Measurements from ENCODE around the gene SLC39A12. TPM values are rescaled to one million over a fixed set of nuclear protein-coding genes. Genes with fewer than 3 reads are reported as not detected.

The SLC39A12 gene
- total RNA-seq, 1 donor from 2014 or later: not detected

GRCh38 chr10:18079665-18080295 lies 128.1 kb downstream of the SLC39A12 start:
- no peak for DNase-seq (ENCODE audit: low read depth)
- Histone ChIP-seq H3K4me2 (ENCODE audit: low read length) (no peak overlapping the region), H3K9ac (ENCODE audit: low read length) (no peak overlapping the region), H3K4me1 (ENCODE audit: insufficient read depth, low read length) (no peaks in the 10 kb centered on the region), H3K79me2 (ENCODE audit: insufficient read depth, low read length) (no peaks in the 10 kb centered on the region), H3K27ac (ENCODE audit: low read depth, low read length) (no peak overlapping the region), H3K9me3 (ENCODE audit: insufficient read depth, low read depth, low read length) (no peaks in the 10 kb centered on the region), H3K36me3 (ENCODE audit: insufficient read depth, low read length) (no peaks in the 10 kb centered on the region), H4K20me1 (ENCODE audit: insufficient read depth, low read length) (no peaks in the 10 kb centered on the region), H3K4me3 (ENCODE audit: insufficient read depth, low read depth, low read length) (no peak overlapping the region), H2AFZ (ENCODE audit: low read depth, low read length) (no peak overlapping the region), H3K27me3 (ENCODE audit: insufficient read depth, low read length) (peaks cover 5% of the 10 kb centered on the region)
- FAIRE-seq: no peak
- H3K4me3 Mint-ChIP-seq (ENCODE audit: unreplicated experiment): no peak overlapping the region
- TF ChIP-seq CTCF (IDR thresholded peaks at IDR 0.05; ENCODE audit: insufficient read depth, low read depth, low read length): no peak
- TF ChIP-seq EZH2 (IDR thresholded peaks at IDR 0.05; ENCODE audit: insufficient read depth, low read length): no peak
- H3K9me3 Mint-ChIP-seq (ENCODE audit: unreplicated experiment): no peaks in the 10 kb centered on the region
- H3K4me1 Mint-ChIP-seq (ENCODE audit: low read depth, unreplicated experiment): no peaks in the 10 kb centered on the region
- peaks cover 9% of the 10 kb centered on the region for H3K27me3 Mint-ChIP-seq (ENCODE audit: low read depth, unreplicated experiment)
- H3K36me3 Mint-ChIP-seq (ENCODE audit: low read depth, unreplicated experiment): no peaks in the 10 kb centered on the region
- no peak overlapping the region for H3K27ac Mint-ChIP-seq (ENCODE audit: unreplicated experiment)

GRCh38 chr10:18082381-18082780 lies 130.7 kb downstream of the SLC39A12 start:
- no peaks in the 10 kb centered on the region for H3K79me2 ChIP-seq (ENCODE audit: insufficient read depth, low read length)
- no peaks in the 10 kb centered on the region for H3K9me3 ChIP-seq (ENCODE audit: insufficient read depth, low read depth, low read length)
- H3K27ac ChIP-seq (ENCODE audit: low read depth, low read length): no peak overlapping the region
- H3K4me2 ChIP-seq (ENCODE audit: low read length): no peak overlapping the region
- DNase-seq (ENCODE audit: low read depth): no peak
- no peak for FAIRE-seq
- Mint-ChIP-seq H3K27me3 (ENCODE audit: low read depth, unreplicated experiment) (peaks cover 10% of the 10 kb centered on the region), H3K36me3 (ENCODE audit: low read depth, unreplicated experiment) (no peaks in the 10 kb centered on the region), H3K9me3 (ENCODE audit: unreplicated experiment) (no peaks in the 10 kb centered on the region), H3K4me1 (ENCODE audit: low read depth, unreplicated experiment) (no peaks in the 10 kb centered on the region), H3K4me3 (ENCODE audit: unreplicated experiment) (no peak overlapping the region), H3K27ac (ENCODE audit: unreplicated experiment) (no peak overlapping the region)
- no peak overlapping the region for H2AFZ ChIP-seq (ENCODE audit: low read depth, low read length)
- H3K4me1 ChIP-seq (ENCODE audit: insufficient read depth, low read length): no peaks in the 10 kb centered on the region
- peaks cover 5% of the 10 kb centered on the region for H3K27me3 ChIP-seq (ENCODE audit: insufficient read depth, low read length)
- H4K20me1 ChIP-seq (ENCODE audit: insufficient read depth, low read length): no peaks in the 10 kb centered on the region
- H3K4me3 ChIP-seq (ENCODE audit: insufficient read depth, low read depth, low read length): no peak overlapping the region
- H3K9ac ChIP-seq (ENCODE audit: low read length): no peak overlapping the region
- no peaks in the 10 kb centered on the region for H3K36me3 ChIP-seq (ENCODE audit: insufficient read depth, low read length)
- TF ChIP-seq CTCF (IDR thresholded peaks at IDR 0.05; ENCODE audit: insufficient read depth, low read depth, low read length) (no peak), EZH2 (IDR thresholded peaks at IDR 0.05; ENCODE audit: insufficient read depth, low read length) (no peak)

- H3K4me2 ChIP-seq (ENCODE audit: low read length): no peak overlapping the region
- Mint-ChIP-seq H3K4me1 (ENCODE audit: low read depth, unreplicated experiment) (no peaks in the 10 kb centered on the region), H3K9me3 (ENCODE audit: unreplicated experiment) (no peaks in the 10 kb centered on the region), H3K27ac (ENCODE audit: unreplicated experiment) (no peak overlapping the region), H3K27me3 (ENCODE audit: low read depth, unreplicated experiment) (peaks cover 10% of the 10 kb centered on the region), H3K36me3 (ENCODE audit: low read depth, unreplicated experiment) (no peaks in the 10 kb centered on the region), H3K4me3 (ENCODE audit: unreplicated experiment) (no peak overlapping the region)
- TF ChIP-seq CTCF (IDR thresholded peaks at IDR 0.05; ENCODE audit: insufficient read depth, low read depth, low read length) (no peak), EZH2 (IDR thresholded peaks at IDR 0.05; ENCODE audit: insufficient read depth, low read length) (no peak)
- no peak for DNase-seq (ENCODE audit: low read depth)
- H3K79me2 ChIP-seq (ENCODE audit: insufficient read depth, low read length): no peaks in the 10 kb centered on the region
- no peak overlapping the region for H3K4me3 ChIP-seq (ENCODE audit: insufficient read depth, low read depth, low read length)
- no peak overlapping the region for H3K9ac ChIP-seq (ENCODE audit: low read length)
- no peaks in the 10 kb centered on the region for H3K4me1 ChIP-seq (ENCODE audit: insufficient read depth, low read length)
- H3K27me3 ChIP-seq (ENCODE audit: insufficient read depth, low read length): peaks cover 5% of the 10 kb centered on the region
- FAIRE-seq: no peak
- no peaks in the 10 kb centered on the region for H3K9me3 ChIP-seq (ENCODE audit: insufficient read depth, low read depth, low read length)
- H3K36me3 ChIP-seq (ENCODE audit: insufficient read depth, low read length): no peaks in the 10 kb centered on the region
- H3K27ac ChIP-seq (ENCODE audit: low read depth, low read length): no peak overlapping the region
- H4K20me1 ChIP-seq (ENCODE audit: insufficient read depth, low read length): no peaks in the 10 kb centered on the region
- no peak overlapping the region for H2AFZ ChIP-seq (ENCODE audit: low read depth, low read length)
Observed at GRCh38 chr10:18085855-18086254, 134.1 kb downstream of the SLC39A12 start.
